Measurements from ENCODE around the gene MT3.

DNA sequence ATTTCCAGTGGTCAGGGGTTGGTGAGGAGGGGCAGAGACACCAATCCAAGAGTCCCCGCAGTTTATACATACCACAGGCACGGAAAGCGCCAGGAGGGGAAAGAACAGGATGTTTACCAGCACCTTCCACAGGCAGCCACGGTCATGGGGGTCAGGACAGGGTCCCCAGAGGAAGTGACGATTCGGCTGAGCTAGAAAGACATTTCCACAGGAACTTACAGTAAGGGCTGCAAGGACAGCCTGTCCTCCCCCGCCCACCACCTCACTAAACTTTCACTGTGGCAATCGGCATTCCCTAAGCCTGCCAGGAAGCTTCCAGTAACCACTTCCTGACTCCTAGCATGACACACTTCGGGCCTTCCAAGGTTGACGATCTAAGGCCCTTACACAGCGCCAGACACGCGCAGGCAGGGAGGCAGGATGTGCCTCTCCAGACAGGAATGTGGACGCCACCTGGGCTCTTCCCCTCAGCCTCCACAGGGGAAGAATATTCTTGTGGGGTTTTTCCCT is 17.8 kb downstream of the MT3 start:
- TF ChIP-seq EZH2 (IDR thresholded peaks at IDR 0.05; ENCODE audit: borderline replicate concordance, low read length) (no peak), CTCF (conservative IDR thresholded peaks at IDR 0.05 in 1 of 2, IDR thresholded peaks at IDR 0.05 in 1 of 2; ENCODE audit: extremely low read depth in 1 of 2, insufficient read depth in 1 of 2, low read depth in 1 of 2, low read length in 2 of 2) (no peak)

Data from mammary epithelial cell (primary cell).